ENCODE measurements around the gene ACBD6.

Gene ACBD6

DNA sequence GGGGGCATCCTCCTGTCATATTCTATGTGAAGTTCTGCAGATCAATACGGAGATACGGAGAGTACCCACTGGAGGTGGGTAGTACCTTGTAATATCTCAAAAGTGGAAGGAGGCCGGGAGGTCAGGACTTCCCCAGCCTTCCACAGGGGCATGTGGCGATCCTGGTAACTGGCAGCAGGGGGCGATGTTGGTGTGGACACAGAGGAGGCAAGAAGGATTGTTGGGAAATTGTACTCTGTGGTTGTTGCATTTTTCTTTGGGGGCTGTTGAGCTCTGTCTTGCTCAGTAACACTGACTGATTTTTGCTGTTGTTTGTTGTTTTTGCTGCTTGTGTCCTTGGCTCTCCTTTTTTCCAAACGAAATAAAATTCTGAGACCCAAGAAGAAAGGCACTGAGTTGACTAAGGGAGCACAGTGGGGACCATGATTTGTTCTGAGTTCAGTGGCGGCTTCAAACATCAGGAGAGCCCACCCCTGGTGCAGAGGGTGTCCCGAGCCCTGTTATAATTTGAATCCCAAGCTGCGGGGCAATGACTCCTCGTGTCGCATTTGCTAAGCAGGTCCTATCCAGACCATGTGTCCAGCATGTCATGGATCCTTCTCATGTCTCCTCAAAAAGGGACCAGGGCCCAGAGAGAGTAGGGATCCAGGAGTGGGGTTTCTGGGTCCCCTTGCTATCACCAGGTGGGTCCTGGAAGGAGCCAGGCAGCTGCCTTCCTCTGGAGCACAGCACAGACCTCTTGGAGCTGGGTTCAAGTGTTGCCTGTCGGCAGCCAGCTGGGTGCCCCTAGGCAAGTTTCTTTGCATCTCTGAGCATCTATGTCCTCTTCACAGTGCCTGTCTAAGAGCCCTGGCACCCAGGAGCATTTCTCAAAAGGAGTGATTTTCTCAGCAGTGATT, 249.5 kb downstream of the ACBD6 start:
- DNase-seq = peak; percentile 68

DNA sequence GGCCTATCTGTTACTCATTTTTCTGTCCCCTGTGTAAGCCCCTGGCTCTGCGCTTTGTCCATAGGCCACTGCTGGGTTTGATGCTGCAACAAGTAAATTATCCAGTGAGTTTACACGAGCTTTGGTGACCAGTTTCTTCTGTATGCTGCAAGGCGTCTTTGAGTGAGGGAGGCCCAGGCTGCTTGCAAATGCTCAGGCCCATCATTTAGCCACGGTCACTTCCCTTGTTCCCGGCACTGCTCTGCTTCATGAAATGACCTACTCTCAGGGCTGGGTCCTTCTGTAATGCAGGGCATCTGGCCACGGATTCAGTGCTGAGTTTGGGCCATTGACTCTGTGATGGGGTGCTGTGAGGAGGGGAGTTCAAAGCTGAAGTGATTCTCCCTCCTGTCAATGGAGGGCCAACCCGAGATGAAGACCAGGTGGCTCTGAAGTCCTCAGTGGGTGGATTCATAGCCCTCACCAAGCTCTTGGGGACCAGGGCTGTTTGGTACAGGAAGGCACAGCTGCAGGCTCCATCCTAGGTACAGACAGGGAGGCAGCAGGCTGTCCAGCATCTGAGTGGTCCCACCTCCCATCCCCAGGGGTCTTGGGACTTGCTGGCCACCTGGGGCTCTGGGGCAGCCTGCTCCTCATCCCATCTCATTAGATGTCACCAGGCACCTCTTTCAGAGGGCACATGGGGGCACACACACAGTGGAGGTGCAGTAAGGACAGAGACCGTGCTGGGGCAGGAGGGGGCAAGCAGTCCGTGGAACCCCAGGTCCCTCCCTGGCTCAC, 250.7 kb downstream of the ACBD6 start:
- no peak for DNase-seq

DNA sequence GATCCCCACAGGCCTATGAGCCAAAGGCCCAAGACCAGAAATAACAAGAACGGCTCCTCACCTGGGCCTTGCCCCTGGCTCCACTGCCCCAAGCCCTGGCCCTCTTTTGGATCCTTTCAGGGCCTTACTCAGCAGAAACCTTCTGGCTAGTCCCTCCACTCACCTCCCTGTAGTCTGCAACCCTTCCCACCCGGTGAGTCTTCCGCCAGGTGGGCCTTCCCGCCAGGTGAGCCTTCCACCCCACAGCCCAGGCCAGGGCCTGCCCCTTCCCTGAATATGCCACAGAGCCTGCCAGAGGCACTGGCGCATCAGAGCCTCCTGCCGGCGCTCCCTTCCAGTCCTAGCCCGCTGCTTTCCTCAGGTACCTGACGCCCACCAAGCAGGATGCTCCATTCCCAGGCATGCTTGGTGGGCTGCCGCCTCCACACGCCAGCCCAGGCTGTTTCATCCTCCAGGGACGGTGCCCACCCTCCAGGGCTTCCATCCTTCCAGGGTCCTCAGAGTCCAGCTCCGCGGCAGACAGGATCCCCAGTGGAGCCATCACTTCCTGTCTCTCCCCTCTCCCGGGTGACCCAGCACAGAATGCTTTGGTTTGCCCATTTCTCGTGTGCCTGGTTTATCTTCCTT, 251.4 kb downstream of the ACBD6 start:
- no peak for DNase-seq

DNA sequence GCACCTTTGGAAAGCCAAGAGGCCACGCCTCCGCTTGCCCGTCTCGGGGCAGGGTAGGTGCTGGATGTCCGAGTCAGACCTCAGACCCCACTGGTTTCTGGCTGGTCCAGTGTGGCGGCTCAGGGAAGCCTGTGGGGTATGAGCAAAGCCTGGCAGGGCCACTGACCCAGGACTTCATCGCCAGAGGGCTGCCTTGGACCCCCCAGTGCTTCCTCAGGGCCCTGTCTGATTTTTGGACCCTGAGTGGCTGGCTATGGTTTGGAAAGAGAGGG, 251.9 kb downstream of the ACBD6 start:
- no peak for DNase-seq

DNA sequence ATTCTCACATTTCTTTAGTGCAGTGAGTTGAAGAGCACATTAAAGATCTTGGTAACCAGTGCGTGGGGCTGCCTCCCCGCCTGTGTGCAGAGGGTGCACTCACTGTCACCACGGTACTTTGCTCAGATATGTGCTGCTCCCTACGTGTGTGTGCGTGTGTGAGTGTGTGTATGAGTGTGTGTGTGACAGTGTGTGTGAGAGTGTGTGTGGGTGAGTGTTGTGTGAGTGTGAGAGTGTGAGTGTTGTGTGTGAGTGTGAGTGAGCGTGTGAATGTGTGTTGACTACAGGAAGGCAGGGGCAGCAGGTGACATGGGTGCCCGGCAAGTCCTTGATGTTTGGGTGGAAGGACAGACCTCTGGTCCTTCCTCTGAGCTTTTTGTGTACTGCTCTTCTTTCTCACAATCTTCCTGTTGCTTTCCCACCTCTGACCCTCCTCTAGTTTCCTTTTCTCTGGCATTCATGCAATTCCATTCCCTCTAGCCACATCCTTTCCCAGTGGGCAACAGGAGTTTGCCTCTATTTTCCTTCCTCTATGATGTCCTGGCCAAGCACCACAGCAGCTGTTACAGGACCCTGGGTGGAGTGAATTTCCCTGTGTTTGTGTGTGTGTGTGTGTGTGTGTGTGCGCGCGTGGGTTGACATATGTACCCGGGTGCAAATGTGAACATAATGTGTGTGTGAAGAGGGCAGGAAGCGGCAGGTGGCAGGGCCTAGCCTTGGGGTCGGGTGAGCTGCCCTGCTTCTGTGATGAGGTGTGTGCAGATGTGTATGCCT, 252.5 kb downstream of the ACBD6 start:
- DNase-seq = no peak

DNA sequence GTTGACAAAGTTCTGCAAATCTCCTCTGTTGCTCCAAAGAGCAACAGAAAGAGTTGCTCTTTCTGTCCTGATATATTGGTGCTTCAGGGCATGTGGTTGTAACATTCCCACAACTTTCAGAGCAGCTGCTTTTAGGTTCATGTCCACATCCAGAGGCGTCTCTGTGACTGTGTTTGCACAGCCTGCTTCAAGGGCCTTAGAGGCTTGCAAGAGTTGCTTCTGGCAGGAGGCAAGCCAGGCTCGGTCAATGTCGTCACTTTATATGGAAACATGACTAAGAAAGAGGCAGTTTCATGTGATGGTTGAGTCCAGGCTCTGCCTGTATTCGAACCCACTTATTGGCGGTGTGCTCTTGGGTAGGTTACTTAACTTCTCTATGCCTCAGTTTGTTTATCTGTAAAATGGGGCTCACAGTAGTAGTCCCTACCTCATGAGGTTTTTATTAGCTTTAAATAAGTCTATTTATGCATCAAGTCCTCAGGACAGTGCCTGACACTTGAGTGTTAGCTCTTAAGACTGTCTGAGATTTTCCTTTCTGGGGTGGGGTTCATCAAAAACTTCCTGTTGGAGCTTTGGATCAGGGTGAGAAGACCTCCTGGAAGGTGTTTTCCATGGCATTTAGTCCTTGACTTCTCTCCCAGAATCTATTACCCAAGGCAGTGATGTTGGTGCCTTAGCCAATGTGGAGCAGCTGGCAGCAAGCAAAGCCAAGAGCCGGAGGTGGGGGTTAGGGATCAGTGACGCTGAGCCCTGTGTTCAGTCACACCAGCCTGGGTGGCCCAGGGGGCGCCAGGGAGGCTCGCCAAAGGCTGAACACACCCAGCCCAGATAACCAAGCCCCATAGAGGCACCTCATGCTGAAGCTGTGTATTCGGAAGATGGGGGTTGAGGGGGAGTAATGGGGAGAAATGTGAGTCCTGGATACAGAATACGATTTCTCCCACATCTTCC, 253.4 kb downstream of the ACBD6 start:
- DNase-seq = no peak

DNA sequence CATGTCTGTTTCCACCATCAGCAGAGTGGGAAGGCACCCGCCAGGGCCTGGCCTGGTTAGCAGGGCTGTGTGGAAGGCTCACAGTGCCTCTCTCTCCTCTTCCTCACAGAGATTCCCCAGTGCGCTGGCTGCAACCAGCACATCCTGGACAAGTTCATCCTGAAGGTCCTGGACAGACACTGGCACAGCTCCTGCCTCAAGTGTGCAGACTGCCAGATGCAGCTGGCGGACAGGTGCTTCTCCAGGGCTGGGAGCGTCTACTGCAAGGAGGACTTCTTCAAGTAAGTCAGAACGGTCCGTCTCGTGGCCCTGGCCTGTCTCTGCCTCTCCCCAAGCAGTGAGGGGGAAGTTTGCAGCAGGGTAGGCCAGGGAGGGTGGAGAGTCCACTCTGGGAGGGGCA, 254.2 kb downstream of the ACBD6 start:
- no peak for DNase-seq

DNA sequence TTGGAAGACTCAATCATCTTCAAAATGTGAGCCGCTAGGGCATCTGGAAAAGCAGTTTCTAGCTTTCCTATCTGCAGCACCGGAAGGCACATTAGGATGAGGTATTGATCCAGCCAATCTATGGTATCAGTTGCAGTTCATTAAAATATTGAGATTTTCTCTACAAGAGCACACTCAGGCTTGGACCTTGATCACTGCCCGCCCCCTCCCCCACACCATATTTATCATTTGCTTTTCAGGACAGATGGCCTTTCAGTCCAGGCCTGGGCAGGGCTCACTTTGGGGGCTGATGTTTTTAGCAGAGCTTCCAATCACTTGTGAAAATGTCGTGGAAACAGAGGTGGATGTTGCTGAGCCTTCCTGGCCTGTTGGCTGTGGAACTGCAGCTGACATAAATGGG, 254.8 kb downstream of the ACBD6 start:
- DNase-seq = no peak

DNA sequence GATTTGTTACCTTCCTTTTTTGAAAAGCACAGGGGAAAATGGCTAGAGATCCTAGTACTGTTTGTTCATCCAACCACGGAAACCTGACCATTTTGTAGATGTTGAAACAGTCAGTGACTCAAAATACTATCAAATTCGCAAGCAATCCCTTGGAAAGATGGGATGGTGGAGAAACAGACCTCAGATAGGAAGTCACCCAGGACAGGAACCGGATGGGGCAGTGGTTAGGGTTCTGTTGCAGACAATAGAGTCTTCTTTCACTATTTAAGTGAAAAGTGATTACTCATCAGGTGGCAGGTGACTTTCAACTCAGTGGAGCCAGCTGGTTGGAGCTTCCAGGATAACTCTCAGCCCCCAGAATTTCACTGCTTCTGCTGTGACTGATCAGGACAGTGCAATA, 255.3 kb downstream of the ACBD6 start:
- DNase-seq = no peak

DNA sequence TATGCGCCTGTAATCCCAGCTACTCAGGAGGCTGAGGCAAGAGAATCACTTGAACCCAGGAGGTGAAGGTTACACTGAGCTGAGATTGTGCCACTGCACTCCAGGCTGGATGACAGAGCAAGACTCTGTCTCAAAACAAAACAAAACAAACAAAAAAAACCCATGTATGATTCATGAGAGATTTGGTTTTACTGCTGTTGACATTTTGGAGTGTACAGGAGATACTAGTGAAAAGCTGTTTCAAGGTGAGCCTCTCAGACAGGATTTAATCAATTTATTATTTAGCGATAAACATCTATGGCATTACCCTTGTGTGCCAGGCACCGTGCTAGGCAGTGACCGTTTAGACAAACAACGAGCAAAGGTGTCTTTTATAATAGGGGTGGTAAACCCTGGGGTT, 255.8 kb downstream of the ACBD6 start:
- DNase-seq = no peak

DNA sequence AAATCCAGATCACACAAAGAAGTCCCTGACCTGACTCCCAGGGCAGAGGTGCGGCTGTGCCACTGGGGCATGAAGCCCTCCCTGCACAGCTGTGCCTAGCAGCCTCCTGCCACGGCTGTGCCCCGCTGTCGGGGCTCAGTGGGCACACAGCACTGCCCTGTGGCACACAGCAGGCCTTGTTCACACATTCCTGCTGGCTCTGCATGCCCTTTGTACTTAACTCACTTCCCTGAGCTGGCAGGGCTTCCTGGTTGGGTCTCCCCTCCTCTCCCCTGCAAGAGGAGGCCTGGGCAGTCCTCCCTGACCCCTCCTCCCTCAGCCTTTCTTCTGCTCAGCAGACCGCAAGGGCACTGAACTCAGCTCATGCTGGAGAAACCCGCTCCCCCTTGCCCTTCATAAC, 257.5 kb downstream of the ACBD6 start:
- no peak for DNase-seq

DNA sequence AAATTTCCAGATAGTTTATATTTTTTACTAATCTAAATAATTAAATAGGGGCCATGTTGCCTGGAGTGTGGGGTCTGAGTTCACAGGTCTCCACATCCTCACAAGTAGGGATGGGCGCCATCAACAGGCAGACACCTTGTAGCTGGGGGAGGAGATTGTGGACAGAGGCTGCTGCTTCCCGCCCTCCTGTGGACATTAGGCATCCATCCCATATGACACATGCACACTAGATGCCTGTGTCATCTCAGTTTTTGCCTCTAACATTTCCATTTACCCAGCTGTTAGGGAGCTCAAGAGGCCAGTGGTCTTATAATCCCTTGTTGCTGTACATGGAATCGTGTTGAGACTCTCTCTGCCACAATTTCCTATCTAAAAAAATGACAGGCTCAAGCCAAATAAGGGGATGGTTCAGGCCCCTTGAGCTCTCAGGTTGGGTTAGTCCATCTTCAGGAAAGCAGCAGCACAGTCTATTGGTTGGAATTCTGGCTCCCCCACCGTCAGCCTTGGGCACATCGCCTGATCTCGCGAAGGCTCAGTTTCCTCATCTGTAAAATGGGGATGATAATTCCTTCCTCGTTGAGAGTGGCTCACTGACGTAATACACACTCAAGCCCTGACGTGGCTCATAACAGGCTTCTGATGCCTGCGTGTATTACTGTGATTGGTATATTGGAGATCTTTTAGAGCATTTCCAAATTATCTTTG, 258.7 kb downstream of the ACBD6 start:
- no peak for DNase-seq

DNA sequence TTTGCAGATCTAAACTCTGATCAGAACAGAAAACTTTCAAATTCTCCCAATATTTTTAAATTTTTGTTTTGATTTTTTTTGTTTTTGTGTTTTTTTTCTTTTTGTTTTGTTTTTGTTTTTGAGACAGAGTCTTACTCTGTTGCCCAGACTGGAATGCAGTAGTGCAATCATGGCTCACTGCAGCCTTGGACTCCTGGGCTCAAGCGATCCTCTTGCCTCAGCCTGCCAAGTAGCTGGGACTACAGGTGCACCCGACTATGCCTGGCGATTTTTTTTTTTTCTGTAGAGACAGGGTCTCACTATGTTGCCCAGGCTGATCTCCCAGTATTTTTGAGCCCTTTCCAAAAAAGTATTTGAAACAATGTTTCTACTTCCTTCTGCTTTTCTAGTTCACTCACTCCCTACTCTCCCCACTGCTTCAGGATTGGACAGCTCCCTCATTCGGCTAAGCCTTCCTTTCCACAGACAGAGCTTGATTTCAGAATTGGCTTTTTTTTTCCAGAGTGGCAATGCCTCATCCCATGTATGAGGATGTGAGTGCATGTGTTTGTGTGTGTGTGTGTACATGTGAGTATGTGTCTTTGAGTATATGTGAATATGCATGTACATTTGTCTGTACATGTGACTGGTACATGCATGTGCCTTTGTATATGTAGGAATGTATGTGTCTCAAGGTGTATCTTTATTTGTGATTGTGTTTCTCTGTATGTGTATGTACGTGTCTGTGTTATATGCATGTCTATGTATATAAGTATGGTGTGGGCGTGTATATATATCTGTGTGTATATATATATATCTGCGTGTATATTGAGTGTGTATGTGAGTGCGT, 260.4 kb downstream of the ACBD6 start:
- DNase-seq = no peak

DNA sequence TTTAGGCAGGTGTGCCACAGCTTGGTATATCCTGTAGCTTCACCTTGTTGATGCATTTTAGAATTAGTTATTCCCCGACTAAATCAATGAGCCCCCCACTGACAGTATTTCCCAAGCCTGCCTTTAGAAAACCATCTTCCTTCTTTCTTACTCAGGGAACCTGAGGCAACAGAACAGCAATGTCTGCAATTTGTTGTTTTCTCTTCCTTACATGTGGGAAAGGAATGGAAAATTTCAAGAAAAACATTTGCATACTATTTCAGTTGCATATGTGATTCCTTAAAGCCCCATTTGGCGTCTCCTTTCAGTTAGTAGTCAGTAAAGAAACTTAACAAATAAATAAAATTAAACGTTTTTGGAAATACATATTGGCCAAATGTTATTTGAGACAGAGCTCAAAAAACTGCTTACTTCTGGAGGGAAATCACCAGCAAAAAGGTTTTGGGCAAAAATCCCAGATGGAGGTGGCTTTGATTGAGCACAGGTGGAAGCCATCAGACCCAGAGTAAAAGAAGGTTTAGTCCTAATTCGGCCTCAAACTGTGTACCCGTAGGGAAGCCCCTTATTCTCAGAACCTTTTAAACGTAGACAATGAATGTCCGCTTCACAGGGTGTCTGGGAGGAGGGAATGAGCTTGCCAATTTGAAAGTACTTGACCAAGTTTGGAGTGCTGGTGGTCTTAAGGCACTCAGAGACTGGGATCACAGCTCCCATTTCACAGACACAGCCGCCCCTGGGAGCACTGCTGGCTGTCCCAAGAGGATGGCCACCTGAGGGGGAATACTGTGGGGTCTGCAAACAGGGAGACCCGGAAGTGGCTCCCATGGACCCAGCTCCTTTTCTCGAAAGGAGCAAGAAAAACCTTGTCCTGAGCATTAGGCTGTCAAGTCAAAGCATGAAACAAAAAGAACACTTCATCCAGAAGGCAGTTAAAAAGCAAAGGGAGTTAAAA, 263.0 kb downstream of the ACBD6 start:
- no peak for DNase-seq

DNA sequence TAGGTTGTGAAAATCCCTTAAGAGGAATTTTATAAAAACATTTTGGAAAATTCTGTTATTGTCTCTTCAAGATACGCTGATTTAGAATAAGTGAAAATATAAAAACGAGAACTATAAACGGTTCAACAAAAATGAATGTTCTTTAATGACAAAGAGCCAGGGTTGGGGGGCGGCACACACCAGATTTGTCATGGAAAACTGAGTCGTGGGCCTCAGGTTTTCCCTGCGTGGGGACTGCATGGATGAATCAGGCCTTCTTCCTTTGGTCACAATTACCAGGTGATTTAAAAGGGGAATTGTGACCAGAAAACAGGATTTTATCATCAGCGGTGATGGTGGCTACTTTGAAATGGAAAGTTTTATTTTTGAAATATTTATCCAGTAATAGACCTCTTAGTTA, 263.7 kb downstream of the ACBD6 start:
- DNase-seq = no peak

Measured in activated naive CD4-positive, alpha-beta T cell treated with anti-CD3 and anti-CD28 coated beads, Interleukin-2, amount 50 U/mL, for 16 hours (primary cell).